Heart left ventricle (tissue), 16 donors: ENCODE data around the gene LMAN1L. TPM values are rescaled to one million over a fixed set of nuclear protein-coding genes. Genes with fewer than 3 reads are reported as not detected.
A peak's percentile ranks its signal among the peaks of the same experiment; 100 is the strongest.

ENCODE experiments used
- ATAC-seq, 4 donors: fragments of 200-7000 bp; cut with Tn5 transposase; one replicate each; pipeline ENCODE4 v1.9.1; 2020 to 2022; ENCODE audit warnings: moderate library complexity in 4 of 4, mild to moderate bottlenecking in 3 of 4, moderate number of reproducible peaks in 1 of 4
- DNase-seq, 5 donors: peaks; one replicate each; pipeline ENCODE4 v3.0.0-alpha.2; 2020
- H3K27ac ChIP-seq, 12 donors: fragments of 200-600 bp; sonication (generic) in 4 of 12; one replicate each; pipeline versions ENCODE4 v1.5.0 to v1.8.0; 2016 to 2022; ENCODE audit warnings: mild to moderate bottlenecking in 2 of 12
- H3K27me3 ChIP-seq, 9 donors: fragments of 200-600 bp; sonication (generic) in 2 of 9; one replicate each; pipeline versions ENCODE4 v1.5.1 to v1.8.0; 2016 to 2022; ENCODE audit warnings: mild to moderate bottlenecking in 3 of 9
- H3K36me3 ChIP-seq, 9 donors: fragments of 200-600 bp; sonication (generic) in 2 of 9; one replicate each; pipeline versions ENCODE4 v1.5.0 to v1.8.0; 2018 to 2022; ENCODE audit warnings: mild to moderate bottlenecking in 2 of 9
- H3K4me1 ChIP-seq, 12 donors: fragments of 200-600 bp; sonication (generic) in 4 of 12; one replicate each; pipeline versions ENCODE4 v1.5.0 to v1.8.0; 2016 to 2022; ENCODE audit warnings: mild to moderate bottlenecking in 3 of 12
- H3K4me3 ChIP-seq, 12 donors: fragments of 200-600 bp; sonication (generic) in 4 of 12; one replicate each; pipeline versions ENCODE4 v1.5.0 to v1.8.0; 2017 to 2022; ENCODE audit warnings: mild to moderate bottlenecking in 9 of 12, moderate library complexity in 4 of 12
- H3K9me3 ChIP-seq, 12 donors: fragments of 200-600 bp; sonication (generic) in 4 of 12; one replicate each; pipeline versions ENCODE4 v1.5.0 to v1.8.0; 2016 to 2022; ENCODE audit warnings: mild to moderate bottlenecking in 1 of 12
- POLR2A ChIP-seq, 2 donors: fragments of 450-650 bp; IDR thresholded peaks; one replicate each; pipeline ENCODE4 v1.6.1; 2017; ENCODE audit warnings: antibody characterized with exemption in 2 of 2, mild to moderate bottlenecking in 2 of 2, moderate library complexity in 2 of 2
- WGBS, 4 donors: extraction: QIAGEN DNeasy Blood & Tissue Kit in 2 of 4; methylation state at CpG; one replicate each; pipeline versions ENCODE4 v1.1.5 to v1.1.7; 2013 to 2018; 5-methylcytosine and 5-hydroxymethylcytosine counted together
- intact Hi-C, 10 donors: fragments of 100-400 bp; cut with DNase I; formaldehyde crosslinking; loops; one replicate each; pipeline versions ENCODE4 v1.11.1 to v1.14.2; 2022
- polyA plus RNA-seq, 2 donors: library from polyadenylated mRNA; stranded (reverse); fragments of 200-250 nt; gene quantifications; one replicate each; pipeline ENCODE4 v1.2.3, GENCODE V29; 2013
- total RNA-seq, 9 donors: library from RNA; depleted of rRNA in 2 of 9; stranded (reverse); fragments of >200 nt in 2 of 9; fragmentation: NEBNext Ultra II Directional in 3 of 9; extraction: Animal tissue kit (Norgen Biotek cat#: 25700) in 3 of 9; gene quantifications; one replicate each; pipeline versions ENCODE4 v1.1.0 to v1.2.4, GENCODE V29; 2016 to 2023
- TF ChIP-seq, protein P1 (sequence below), 12 donors: fragments of 200-600 bp; sonication (generic) in 4 of 12; IDR thresholded peaks; one replicate each; pipeline versions ENCODE4 v1.5.0 to v1.8.0; 2018 to 2022; ENCODE audit warnings: antibody characterized with exemption in 12 of 12, mild to moderate bottlenecking in 5 of 12
- donor health status: ischemic (EF 13 %, LVEDD 7.1; RV severe dilation, severe dysfunction).
- donor health status: healthy with polysubstance abuse.
- donor health status: DM: no; HTN: yes; CAD: no.
- donor health status: DM: no; HTN: no; CAD: no.
- donor health status: ischemic (EF 25% LVEDD 6.9; RV normal size, moderate dysfunction).
- donor health status: ischemic (EF 25% LVEDD 5.7; RV mildly dilated, moderate dysfunction).
- donor health status: healthy.
- donor health status: DM: yes; HTN: yes; CAD: no.
- donor health status: ischemic (EF 35%, LVEDD 5.7; RV mildly dilated, moderate dysfunction).
- donor health status: nonischemic (EF 11% LVEDD 7.7; RV severe dilation, severe dysfunction).
- donor health status: DM: yes; HTN: yes; CAD: no.
- donor health status: PGD.
- donor health status: ischemic (EF 29% LVEDD 5.4; RV normal size, mild dysfunction).
- donor health status: nonischemic (EF 23%, LVEDD 6.1; RV moderate dilation, normal function).

The LMAN1L gene
- total and polyA plus RNA-seq, 11 donors: 0.19 to 16.3 (median 6.8) TPM; not detected in 1

DNA sequence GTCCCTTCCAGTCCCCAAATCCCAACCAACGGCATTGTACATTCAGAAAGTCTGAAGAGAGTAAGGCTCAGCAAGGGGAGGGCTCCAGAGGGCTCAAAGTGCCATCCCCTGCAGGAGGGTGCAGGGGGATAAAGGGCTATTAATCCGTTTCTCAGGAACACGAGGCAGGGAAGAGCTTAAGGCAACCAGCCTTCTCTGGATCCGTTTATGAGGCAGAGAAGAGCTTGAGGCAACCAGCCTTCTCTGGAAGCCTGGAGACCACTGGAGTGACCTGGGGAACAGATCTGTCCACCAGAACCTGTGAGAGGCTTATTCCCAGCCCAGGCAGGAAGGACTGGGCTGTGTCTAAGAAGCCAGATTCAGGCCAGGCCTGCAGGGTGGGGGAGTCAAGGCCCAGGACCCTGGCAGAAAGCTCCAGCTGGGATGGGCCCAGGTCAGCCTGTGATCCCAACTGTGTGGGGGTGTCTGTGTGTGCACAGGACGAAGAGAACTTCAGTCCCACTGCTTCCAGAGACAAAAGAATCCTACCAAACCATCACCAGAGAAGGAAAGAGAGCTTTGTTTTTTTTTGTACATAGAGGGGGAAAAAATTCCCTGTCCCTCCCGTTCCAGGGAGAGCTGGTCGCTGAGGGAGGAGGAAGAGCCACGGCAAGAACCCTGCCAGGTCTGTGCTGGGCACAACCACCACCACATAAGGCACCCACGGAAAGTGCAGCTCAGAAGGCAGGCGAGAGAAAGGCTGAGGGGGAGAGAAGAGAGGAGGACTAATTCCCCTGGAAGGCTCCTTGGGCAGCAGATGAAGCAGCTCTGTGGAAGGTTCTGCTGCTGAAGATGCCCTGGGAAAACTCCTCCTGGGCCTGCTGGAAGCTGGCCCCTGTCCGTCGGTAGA, 31.9 kb downstream of the LMAN1L start:
- Histone ChIP-seq H3K4me3 (no peak overlapping the region), H3K9me3 (no peaks in the 10 kb centered on the region), H3K27me3 (no peaks in the 10 kb centered on the region), H3K36me3 (peaks cover 0 to 65% (median 46%) of the 10 kb centered on the region in 9 donors), H3K4me1 (peaks cover 0 to 38% (median 22%) of the 10 kb centered on the region in 12 donors), H3K27ac (peak overlapping the region in 4 of 12 donors; percentile 92 to 93 (median 92))
- DNase-seq (no peak), ATAC-seq (no peak)
- WGBS, 4 donors: 84 to 97% (median 86%) methylated on average over 8 to 12 of the region's 12 CpGs
- TF ChIP-seq, protein P1, sequence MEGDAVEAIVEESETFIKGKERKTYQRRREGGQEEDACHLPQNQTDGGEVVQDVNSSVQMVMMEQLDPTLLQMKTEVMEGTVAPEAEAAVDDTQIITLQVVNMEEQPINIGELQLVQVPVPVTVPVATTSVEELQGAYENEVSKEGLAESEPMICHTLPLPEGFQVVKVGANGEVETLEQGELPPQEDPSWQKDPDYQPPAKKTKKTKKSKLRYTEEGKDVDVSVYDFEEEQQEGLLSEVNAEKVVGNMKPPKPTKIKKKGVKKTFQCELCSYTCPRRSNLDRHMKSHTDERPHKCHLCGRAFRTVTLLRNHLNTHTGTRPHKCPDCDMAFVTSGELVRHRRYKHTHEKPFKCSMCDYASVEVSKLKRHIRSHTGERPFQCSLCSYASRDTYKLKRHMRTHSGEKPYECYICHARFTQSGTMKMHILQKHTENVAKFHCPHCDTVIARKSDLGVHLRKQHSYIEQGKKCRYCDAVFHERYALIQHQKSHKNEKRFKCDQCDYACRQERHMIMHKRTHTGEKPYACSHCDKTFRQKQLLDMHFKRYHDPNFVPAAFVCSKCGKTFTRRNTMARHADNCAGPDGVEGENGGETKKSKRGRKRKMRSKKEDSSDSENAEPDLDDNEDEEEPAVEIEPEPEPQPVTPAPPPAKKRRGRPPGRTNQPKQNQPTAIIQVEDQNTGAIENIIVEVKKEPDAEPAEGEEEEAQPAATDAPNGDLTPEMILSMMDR (IDR thresholded peaks at IDR 0.05): no peak
- TF ChIP-seq POLR2A (IDR thresholded peaks at IDR 0.05): no peak
- intact Hi-C loops: loop anchor here in 7 of 10 donors (5.0 to 10.0 kb wide), 7 partner anchors 48 to 227 kb away; partner anchors contain the start of genes FAM219B (in 2 of the 7), MPI (in 2 of the 7) and CLK3 (in 1 of the 7)

DNA sequence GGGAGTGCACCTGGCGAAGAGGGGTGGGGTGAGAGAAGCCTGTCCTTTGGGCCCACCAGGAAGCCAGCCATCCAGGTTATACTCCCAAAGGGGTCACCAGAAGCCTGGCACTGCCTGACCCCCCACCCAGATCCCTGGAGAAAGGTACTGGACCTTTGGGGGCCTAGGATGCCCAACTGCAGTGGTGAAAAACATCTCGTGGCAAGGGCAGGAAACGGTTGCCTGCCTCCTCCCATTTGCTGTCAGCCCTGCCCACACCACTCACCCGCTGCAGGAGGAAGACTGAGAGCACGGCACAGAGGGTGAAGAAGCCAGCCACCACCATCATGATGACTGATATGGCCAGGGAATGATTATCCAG, 32.6 kb downstream of the LMAN1L start:
- Histone ChIP-seq H3K36me3 (peaks cover 0 to 65% (median 50%) of the 10 kb centered on the region in 9 donors), H3K9me3 (no peaks in the 10 kb centered on the region), H3K4me3 (no peak overlapping the region), H3K27me3 (no peaks in the 10 kb centered on the region), H3K4me1 (peaks cover 0 to 38% (median 22%) of the 10 kb centered on the region in 12 donors), H3K27ac (peak overlapping the region in 1 of 12 donors; percentile 92)
- intact Hi-C loops: loop anchor here in 4 of 10 donors (5.0 to 10.0 kb wide), 4 partner anchors 47 to 60 kb away; partner anchors contain the start of genes MPI (in 2 of the 4) and FAM219B (in 1 of the 4)
- ATAC-seq (no peak), DNase-seq (no peak)
- TF ChIP-seq, protein P1 (IDR thresholded peaks at IDR 0.05): no peak
- no peak for TF ChIP-seq POLR2A (IDR thresholded peaks at IDR 0.05)
- 78 to 85% (median 80%) methylated on average over 4 to 5 of the region's 5 CpGs for whole genome bisulfite sequencing, 4 donors

DNA sequence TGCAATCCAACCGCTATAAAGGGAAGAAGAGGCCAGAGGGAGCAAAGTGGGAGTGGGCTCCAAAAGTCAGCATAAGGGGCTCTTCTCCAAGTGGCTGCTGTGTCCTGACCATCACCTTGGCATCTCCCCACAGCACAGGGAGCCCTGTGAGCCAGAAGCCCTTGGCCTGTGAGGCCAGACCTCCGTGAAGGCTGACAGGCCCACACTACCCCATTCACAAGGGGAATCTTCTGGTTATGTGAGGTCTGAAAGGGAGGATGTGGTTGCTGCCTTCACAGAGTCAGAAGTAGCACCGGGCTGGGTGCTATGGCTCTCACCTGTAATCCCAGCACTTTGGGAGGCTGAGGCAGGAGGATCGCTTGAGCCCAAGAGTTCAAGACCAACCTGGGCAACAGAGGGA, 32.9 kb downstream of the LMAN1L start:
- 91 to 93% (median 92%) methylated on average over 4 of the region's 4 CpGs for WGBS, 4 donors
- no peak for ATAC-seq
- Histone ChIP-seq H3K27me3 (no peaks in the 10 kb centered on the region), H3K4me1 (peaks cover 0 to 38% (median 22%) of the 10 kb centered on the region in 12 donors), H3K9me3 (no peaks in the 10 kb centered on the region), H3K36me3 (peaks cover 1 to 65% (median 54%) of the 10 kb centered on the region in 9 donors), H3K27ac (peak overlapping the region in 1 of 12 donors; percentile 92), H3K4me3 (no peak overlapping the region)
- no peak for DNase-seq
- intact Hi-C loops: loop anchor here in 4 of 10 donors (5.0 to 10.0 kb wide), 4 partner anchors 47 to 59 kb away; partner anchors contain the start of genes MPI (in 2 of the 4) and FAM219B (in 1 of the 4)
- no peak for TF ChIP-seq POLR2A (IDR thresholded peaks at IDR 0.05)
- TF ChIP-seq, protein P1 (IDR thresholded peaks at IDR 0.05): no peak

DNA sequence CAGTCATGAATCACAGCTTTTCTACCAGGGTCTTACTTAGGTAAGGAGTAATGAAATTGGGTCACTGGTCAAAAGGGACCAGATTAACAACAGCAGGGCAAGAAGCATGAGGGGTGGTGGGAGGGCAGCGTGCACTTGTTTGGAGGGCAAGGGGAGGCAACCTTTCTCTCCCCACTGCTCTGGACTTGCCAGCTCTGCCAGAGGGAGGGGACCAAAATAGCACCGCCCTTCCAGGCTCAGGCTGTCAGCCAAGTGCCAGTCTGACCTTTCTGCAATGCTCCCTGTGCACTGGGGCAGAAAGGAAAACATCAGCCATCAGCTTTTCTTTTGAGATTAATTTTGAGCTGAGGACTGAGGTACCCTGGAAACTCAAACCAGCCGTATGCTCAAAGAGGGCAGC, 34.8 kb downstream of the LMAN1L start:
- TF ChIP-seq, protein P1 (IDR thresholded peaks at IDR 0.05): no peak
- no peak for TF ChIP-seq POLR2A (IDR thresholded peaks at IDR 0.05)

More for the DNA sequence above, 34.8 kb downstream of the LMAN1L start:
- DNase-seq (peak in 4 of 5 donors; percentile 56 to 77 (median 66)), ATAC-seq (peak; percentile 46 to 68 (median 57))
- peak overlapping the region in 10 of 12 donors; percentile 23 to 72 (median 44) for H3K27ac ChIP-seq
- no peaks in the 10 kb centered on the region for H3K9me3 ChIP-seq
- no peaks in the 10 kb centered on the region for H3K27me3 ChIP-seq
- 41 to 73% (median 56%) methylated on average over 2 to 3 of the region's 3 CpGs for WGBS, 4 donors
- H3K4me1 ChIP-seq: peaks cover 0 to 26% (median 14%) of the 10 kb centered on the region in 12 donors
- intact Hi-C loops: loop anchor here in 4 of 10 donors (5.0 to 10.0 kb wide), 4 partner anchors 45 to 57 kb away; partner anchors contain the start of genes MPI (in 2 of the 4) and FAM219B (in 1 of the 4)
- H3K4me3 ChIP-seq: no peak overlapping the region
- H3K36me3 ChIP-seq: peaks cover 3 to 78% (median 70%) of the 10 kb centered on the region in 9 donors
